Suppressor macrophage treated with lipopolysaccharide for 4 hours (primary cell): Measurements from ENCODE around the gene OR4E2.
"Not testable (repeated sequence)": the region's sequence is repeated elsewhere in the genome, so short reads cannot be mapped to it uniquely, and the experiment has no call there.

Experiments used
- DNase-seq: peaks from one replicate; pipeline ENCODE4 v3.0.0-alpha.2; 2020

Gene OR4E2

DNA sequence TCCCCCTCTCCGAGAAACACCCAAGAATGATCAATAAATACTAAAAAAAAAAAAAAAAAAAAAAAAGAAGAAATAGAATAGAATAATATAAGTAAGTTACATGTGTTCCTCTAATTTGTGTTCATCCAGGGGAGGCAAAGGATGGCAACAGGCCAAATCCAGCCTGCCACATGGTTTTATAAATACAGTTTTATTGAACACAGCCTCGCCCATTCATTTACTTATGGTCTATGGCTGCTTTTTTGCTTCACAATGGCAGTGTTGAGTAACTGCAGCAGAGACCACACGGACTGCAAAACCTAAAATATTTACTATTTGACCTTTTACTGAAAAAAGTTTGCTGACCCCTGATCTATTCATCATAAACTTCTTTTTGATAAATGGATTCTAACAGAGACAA is 44.9 kb downstream of the OR4E2 start:
- not testable (repeated sequence) for DNase-seq

DNA sequence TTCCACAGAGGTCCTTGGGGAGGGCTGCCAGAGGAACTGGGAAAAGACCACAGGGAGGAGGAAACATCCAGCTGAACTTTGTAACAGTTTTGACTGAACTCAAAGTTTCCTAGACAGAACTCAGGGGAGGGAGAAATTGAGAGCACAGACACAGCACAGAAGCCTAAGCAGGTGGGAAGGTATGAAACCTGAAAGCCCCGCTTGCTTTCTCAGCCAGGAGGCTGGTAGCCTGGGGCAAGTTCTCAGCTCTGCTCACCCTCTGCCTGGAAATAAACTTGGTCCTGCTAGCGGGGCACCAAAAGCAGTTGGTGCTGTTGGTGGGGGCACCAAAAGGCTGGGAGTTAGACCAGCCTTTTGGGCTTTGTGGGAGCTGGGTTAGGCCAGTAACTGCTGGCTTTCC is 45.9 kb downstream of the OR4E2 start:
- no peak for DNase-seq

DNA sequence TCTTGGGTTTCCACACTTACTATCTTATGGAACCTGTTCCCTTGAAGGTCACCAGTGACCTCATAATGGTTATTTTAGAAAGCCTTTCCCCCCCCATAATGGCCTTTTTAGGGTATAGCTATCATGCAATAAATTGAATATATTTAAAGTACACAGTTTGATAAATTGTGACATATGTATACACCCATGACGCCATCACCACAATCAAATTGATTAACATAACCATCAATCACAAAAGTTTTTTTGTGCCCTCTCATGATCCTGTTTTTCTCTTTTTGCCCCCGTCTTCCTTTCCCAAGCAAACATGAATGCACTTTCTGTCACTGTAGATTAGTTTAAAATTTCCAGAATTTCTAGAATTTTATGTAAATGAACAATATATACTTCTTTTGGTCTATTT is 48.7 kb downstream of the OR4E2 start:
- DNase-seq, result no peak

DNA sequence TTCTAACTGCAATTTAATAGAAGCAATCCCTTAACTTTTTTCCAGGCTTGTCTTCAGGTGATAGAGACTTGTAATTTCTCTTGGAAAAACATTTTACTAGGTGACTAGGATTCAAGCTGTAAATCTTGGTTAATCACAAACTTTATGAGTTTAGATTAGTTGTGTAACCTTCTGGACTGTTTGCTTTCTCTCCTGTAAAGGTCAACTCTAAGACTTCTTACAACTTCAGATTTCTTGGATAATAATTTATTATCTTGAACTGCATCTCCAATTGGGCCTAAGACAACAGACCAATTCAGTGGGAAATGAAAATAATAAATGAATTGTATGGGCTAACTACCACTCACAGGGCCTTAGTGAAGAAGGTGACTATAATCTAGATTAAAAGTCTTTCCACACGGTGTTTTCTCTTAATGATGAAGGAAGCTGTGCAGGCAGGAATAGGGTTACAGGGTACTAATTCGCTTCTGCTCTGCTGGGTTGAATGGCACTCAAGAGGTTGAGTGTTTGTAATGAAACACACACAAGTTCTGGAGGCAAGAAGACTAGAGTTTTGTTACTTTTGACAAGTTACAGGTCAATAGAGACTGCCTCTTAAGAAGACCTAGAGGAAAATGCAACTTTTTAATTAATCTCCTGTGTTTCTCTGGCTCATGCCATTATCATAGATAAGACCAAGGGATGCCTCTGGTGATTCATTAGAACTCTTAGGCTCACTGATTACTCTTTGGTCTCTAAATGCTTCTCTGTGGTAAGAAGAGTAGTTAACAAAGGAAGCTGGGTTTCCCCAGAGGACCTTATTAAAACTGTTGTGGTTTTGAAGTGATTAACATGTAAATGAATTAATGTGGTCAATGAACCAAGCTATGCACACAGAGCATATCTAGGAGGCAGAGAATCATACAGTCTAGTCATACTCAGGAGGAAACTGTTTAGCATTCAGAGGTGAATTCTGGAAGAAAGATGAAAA is 50.0 kb downstream of the OR4E2 start:
- no peak for DNase-seq

DNA sequence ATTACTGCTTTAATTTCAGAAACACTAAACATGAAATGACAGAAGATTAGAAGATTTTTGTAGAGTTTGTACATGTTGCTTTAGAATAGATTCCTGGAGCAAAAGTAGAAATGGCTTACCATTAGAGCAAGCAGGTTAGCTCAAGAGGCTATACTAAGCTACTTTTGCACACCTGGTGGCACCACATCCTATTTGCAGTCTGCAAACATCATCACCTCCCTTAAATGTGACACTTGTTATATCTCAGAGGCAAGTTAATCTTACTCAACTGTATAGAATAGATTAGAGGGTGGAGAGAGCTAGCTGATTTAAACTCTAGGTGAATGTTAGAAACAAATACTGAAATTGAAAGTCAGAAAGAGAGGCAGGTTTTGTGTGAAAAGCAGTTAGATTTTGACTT is 50.7 kb downstream of the OR4E2 start:
- DNase-seq, result no peak

DNA sequence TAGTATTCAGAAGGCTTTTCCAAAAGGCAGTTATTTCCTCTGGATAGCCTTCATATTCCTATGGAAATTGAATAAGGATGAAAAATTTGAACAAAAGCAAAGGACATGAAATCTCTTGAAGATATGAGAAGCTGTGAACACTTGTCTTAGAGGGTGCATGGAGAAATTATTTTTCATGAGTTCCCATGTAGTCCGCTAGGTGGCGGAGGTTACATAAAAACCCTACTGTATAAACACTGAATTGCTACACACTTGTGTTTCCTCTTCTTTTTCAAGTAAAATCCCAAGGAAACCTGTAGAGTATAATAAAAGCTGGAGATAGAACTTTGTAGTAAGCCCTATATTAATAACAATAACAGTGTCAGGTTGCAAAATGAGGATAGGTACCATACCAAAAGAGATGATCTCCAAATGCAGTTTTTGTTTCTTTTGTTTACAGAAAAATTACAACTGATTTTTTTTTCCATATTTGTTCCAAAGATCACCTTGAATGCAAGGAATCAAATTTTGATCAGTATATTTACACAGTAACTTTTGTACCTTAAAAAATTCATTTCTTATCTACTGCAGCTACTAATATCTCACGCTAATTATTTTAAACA is 57.8 kb downstream of the OR4E2 start:
- peak; percentile 46 for DNase-seq

DNA sequence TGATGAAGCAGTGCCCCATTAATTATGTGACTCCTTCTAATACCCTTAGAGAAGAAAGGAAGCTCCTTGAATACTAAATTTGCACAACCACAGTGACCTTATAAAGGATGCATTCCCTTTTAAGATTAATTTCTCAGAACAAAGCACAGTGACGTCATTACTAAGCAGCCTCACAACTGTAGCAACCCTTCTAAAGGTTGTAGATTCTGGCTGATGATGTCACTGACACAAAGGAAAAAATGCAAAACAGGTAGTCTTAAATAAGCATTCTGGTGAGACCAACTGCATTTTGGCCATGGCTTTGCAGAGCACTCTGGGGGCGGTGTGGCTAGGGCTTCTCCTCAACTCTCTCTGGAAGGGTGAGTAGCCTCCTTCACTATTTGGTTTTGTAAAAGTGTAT is 58.4 kb downstream of the OR4E2 start:
- no peak for DNase-seq

DNA sequence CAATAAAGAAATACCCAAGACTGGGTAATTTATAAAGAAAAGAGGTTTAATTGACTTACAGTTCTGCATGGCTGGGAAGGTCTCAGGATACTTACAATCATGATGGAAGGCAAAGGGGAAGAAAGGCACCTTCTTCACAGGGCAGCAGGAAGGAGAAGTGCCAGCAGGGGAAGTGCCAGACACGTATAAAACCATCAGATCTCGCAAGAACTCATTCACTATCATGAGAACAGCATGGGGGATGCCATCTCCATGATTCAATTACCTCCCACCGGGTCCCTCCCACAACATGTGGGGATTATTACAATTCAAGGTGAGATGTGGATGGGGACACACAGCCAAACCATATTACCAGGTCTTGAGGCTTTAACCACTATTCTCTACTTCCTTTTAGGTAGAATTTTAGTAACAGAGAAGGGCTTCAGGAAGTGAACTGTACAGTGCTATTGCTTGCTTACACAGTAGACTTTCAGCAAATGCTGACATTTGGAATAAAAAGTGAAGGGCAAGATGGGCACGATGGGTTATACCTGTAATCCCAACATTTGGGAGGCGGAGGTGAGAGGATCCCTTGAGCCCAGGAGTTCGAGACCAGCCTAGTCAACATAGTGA is 60.8 kb downstream of the OR4E2 start:
- DNase-seq, result no peak
